GM23338 (cell line): ENCODE results near the gene MFSD6. TPM values are rescaled to one million over a fixed set of nuclear protein-coding genes. Genes with fewer than 3 reads are reported as not detected.

Experiments used
- ATAC-seq: fragments of 200-7000 bp; cut with Tn5 transposase; 3 replicates; pipeline ENCODE4 v1.9.1; 2020
- DNase-seq: peaks from one replicate; pipeline ENCODE4 v3.0.0-alpha.2; 2015; ENCODE audit warnings: low spot score
- H2AFZ ChIP-seq: fragments of 200-600 bp; sonication (generic); 2 replicates; pipeline ENCODE4 v1.8.0; 2016; ENCODE audit warnings: antibody characterized with exemption, mild to moderate bottlenecking, moderate library complexity
- H3F3A ChIP-seq: fragments of 200-600 bp; sonication (generic); replicated peaks from 2 replicates; pipeline ENCODE4 v1.8.0; 2017; ENCODE audit warnings: antibody characterized with exemption, mixed run types, low read depth
- H3K27ac ChIP-seq: fragments of 200-600 bp; sonication (generic); 2 replicates; pipeline ENCODE4 v1.6.1; 2016; ENCODE audit warnings: low read depth
- H3K27me3 ChIP-seq: fragments of 200-600 bp; sonication (generic); 2 replicates; pipeline ENCODE4 v1.8.0; 2016; ENCODE audit warnings: mild to moderate bottlenecking, mixed run types, moderate library complexity; ENCODE audit not compliant: insufficient read depth
- H3K36me3 ChIP-seq: fragments of 200-600 bp; sonication (generic); 2 replicates; pipeline ENCODE4 v1.8.0; 2016; ENCODE audit warnings: mild to moderate bottlenecking; ENCODE audit not compliant: insufficient read depth
- H3K4me1 ChIP-seq: fragments of 200-600 bp; sonication (generic); 2 replicates; pipeline ENCODE4 v1.8.0; 2016; ENCODE audit warnings: mild to moderate bottlenecking, moderate library complexity; ENCODE audit not compliant: insufficient read depth
- H3K4me2 ChIP-seq: fragments of 200-600 bp; sonication (generic); 2 replicates; pipeline ENCODE4 v1.7.1; 2017; ENCODE audit warnings: mixed run types
- H3K4me3 ChIP-seq: fragments of 200-600 bp; sonication (generic); 2 replicates; pipeline ENCODE4 v1.6.1; 2016; ENCODE audit warnings: mixed run types
- H3K79me2 ChIP-seq: fragments of 200-600 bp; sonication (generic); replicated peaks from 2 replicates; pipeline ENCODE4 v1.8.0; 2017; ENCODE audit warnings: mild to moderate bottlenecking; ENCODE audit not compliant: insufficient read depth
- H3K9me2 ChIP-seq: fragments of 200-600 bp; sonication (generic); 2 replicates; pipeline ENCODE4 v1.8.0; 2017; ENCODE audit not compliant: insufficient read depth
- H4K20me1 ChIP-seq: fragments of 200-600 bp; sonication (generic); replicated peaks from 2 replicates; pipeline ENCODE4 v1.8.0; 2017; ENCODE audit warnings: mild to moderate bottlenecking; ENCODE audit not compliant: insufficient read depth
- H3K27ac Mint-ChIP-seq: 2 replicates; pipeline ENCODE4 v1.8.0; 2020; ENCODE audit warnings: inconsistent platforms, mild to moderate bottlenecking, moderate library complexity, mixed read lengths
- H3K27me3 Mint-ChIP-seq: 3 replicates; pipeline ENCODE4 v1.8.0; 2022; ENCODE audit warnings: low read depth, mild to moderate bottlenecking, moderate library complexity, mixed read lengths, inconsistent platforms; ENCODE audit not compliant: insufficient read depth, poor library complexity
- H3K36me3 Mint-ChIP-seq: 3 replicates; pipeline ENCODE4 v1.8.0; 2021; ENCODE audit warnings: low read depth, mild to moderate bottlenecking, inconsistent platforms, moderate library complexity, mixed read lengths
- H3K4me1 Mint-ChIP-seq: 3 replicates; pipeline ENCODE4 v1.8.0; 2020; ENCODE audit warnings: mild to moderate bottlenecking, inconsistent platforms, mixed read lengths
- H3K4me3 Mint-ChIP-seq: 3 replicates; pipeline ENCODE4 v1.8.0; 2021; ENCODE audit warnings: moderate library complexity, mild to moderate bottlenecking, inconsistent platforms, mixed read lengths
- H3K9me3 Mint-ChIP-seq: 3 replicates; pipeline ENCODE4 v1.8.0; 2020; ENCODE audit warnings: moderate library complexity, mild to moderate bottlenecking, inconsistent platforms, mixed read lengths
- CREB1 ChIP-seq: fragments of 250-450 bp; sonication (Bioruptor Pico); IDR thresholded peaks from 2 replicates; pipeline ENCODE4 v1.5.0; 2020; ENCODE audit warnings: low read depth, mild to moderate bottlenecking, moderate library complexity
- CTCF ChIP-seq, 2 experiments: fragments of 200-600 bp in 1 of 2; sonication (generic) in 1 of 2; conservative IDR thresholded peaks; 2 replicates each; pipeline versions ENCODE4 v1.5.1 to v1.6.1; 2016 to 2017; ENCODE audit warnings: antibody characterized with exemption in 2 of 2, low read depth in 2 of 2, mild to moderate bottlenecking in 2 of 2, moderate library complexity in 1 of 2
- ETS1 ChIP-seq: IDR thresholded peaks from 2 replicates; pipeline ENCODE4 v1.6.1; 2016; ENCODE audit warnings: antibody characterized with exemption
- EZH2 ChIP-seq: fragments of 200-600 bp; sonication (generic); IDR thresholded peaks from one replicate; pipeline ENCODE4 v1.8.0; 2017; ENCODE audit warnings: antibody characterized with exemption, mild to moderate bottlenecking, low read depth; ENCODE audit not compliant: unreplicated experiment
- EZH2phosphoT487 ChIP-seq: fragments of 200-600 bp; sonication (generic); IDR thresholded peaks from one replicate; pipeline ENCODE4 v1.8.1; 2018; ENCODE audit warnings: antibody characterized with exemption; ENCODE audit not compliant: unreplicated experiment
- JUNB ChIP-seq: IDR thresholded peaks from one replicate; pipeline ENCODE4 v1.6.1; 2016; ENCODE audit warnings: antibody characterized with exemption; ENCODE audit not compliant: unreplicated experiment
- NANOG ChIP-seq: IDR thresholded peaks from 2 replicates; pipeline ENCODE4 v1.6.1; 2016; ENCODE audit warnings: antibody characterized with exemption, borderline replicate concordance
- POLR2AphosphoS5 ChIP-seq: IDR thresholded peaks from 2 replicates; pipeline ENCODE4 v1.6.1; 2016; ENCODE audit warnings: antibody characterized with exemption, low read depth
- REST ChIP-seq: IDR thresholded peaks from one replicate; pipeline ENCODE4 v1.6.1; 2018; ENCODE audit warnings: antibody characterized with exemption; ENCODE audit not compliant: unreplicated experiment
- STAT1 ChIP-seq: IDR thresholded peaks from one replicate; pipeline ENCODE4 v1.6.1; 2016; ENCODE audit warnings: antibody characterized with exemption; ENCODE audit not compliant: unreplicated experiment
- ZNF114 ChIP-seq: fragments of 250-450 bp; sonication (Bioruptor Pico); IDR thresholded peaks from 2 replicates; pipeline ENCODE4 v1.5.0; 2020; ENCODE audit warnings: mild to moderate bottlenecking, moderate library complexity
- ZNF331 ChIP-seq: fragments of 250-450 bp; sonication (Bioruptor Pico); IDR thresholded peaks from 2 replicates; pipeline ENCODE4 v1.5.0; 2020; ENCODE audit warnings: low read depth, mild to moderate bottlenecking, moderate library complexity
- polyA plus RNA-seq: library from polyadenylated mRNA; unstranded; fragments of >200 nt; fragmentation: Nextera tagmentation; extraction: Ambion mirVana; gene quantifications from 2 replicates; pipeline ENCODE4 v1.2.1, GENCODE V29; 2016
- total RNA-seq: library from RNA; depleted of rRNA; stranded (reverse); fragments of >200 nt; shearing (Covaris generic); gene quantifications from 2 replicates; pipeline ENCODE4 v1.2.3, GENCODE V29; 2014

The MFSD6 gene
- total and polyA plus RNA-seq, 2 experiments from 2014 or later = 2.3 to 9.6 TPM

GRCh38 chr2:190456833-190457232 lies 48.7 kb downstream of the MFSD6 start:
- H3K4me2 ChIP-seq = no peak overlapping the region
- H3K4me1 ChIP-seq = no peaks in the 10 kb centered on the region
- no peaks in the 10 kb centered on the region for H3K36me3 Mint-ChIP-seq
- H3K27ac Mint-ChIP-seq = no peak overlapping the region
- H4K20me1 ChIP-seq = no peaks in the 10 kb centered on the region
- no peak overlapping the region for H2AFZ ChIP-seq
- H3K36me3 ChIP-seq = no peaks in the 10 kb centered on the region
- H3K27me3 Mint-ChIP-seq = no peaks in the 10 kb centered on the region
- 0 out of 2 replicates have a peak, but pooled peaks cover 4% of the 10 kb centered on the region for H3K9me2 ChIP-seq
- H3K4me3 Mint-ChIP-seq = no peak overlapping the region
- H3K79me2 ChIP-seq = no peaks in the 10 kb centered on the region
- H3K27me3 ChIP-seq = no peaks in the 10 kb centered on the region
- H3K4me1 Mint-ChIP-seq = no peaks in the 10 kb centered on the region
- no peak for TF ChIP-seq STAT1
- H3K9me3 Mint-ChIP-seq = no peaks in the 10 kb centered on the region
- ATAC-seq (no peak), DNase-seq (no peak)
- H3K4me3 ChIP-seq = no peak overlapping the region
- H3F3A ChIP-seq = no peaks in the 10 kb centered on the region
- no peak overlapping the region for H3K27ac ChIP-seq

GRCh38 chr2:190457256-190457655 lies 49.1 kb downstream of the MFSD6 start:
- Mint-ChIP-seq H3K9me3 (no peaks in the 10 kb centered on the region), H3K27me3 (no peaks in the 10 kb centered on the region), H3K4me3 (no peak overlapping the region), H3K36me3 (no peaks in the 10 kb centered on the region), H3K4me1 (no peaks in the 10 kb centered on the region), H3K27ac (no peak overlapping the region)
- no peak for ATAC-seq
- Histone ChIP-seq H3K4me2 (no peak overlapping the region), H3K4me3 (no peak overlapping the region), H3K27ac (no peak overlapping the region), H3F3A (no peaks in the 10 kb centered on the region), H3K4me1 (no peaks in the 10 kb centered on the region), H3K27me3 (no peaks in the 10 kb centered on the region), H4K20me1 (no peaks in the 10 kb centered on the region), H3K36me3 (no peaks in the 10 kb centered on the region), H3K9me2 (0 out of 2 replicates have a peak, but pooled peaks cover 4% of the 10 kb centered on the region), H2AFZ (no peak overlapping the region), H3K79me2 (no peaks in the 10 kb centered on the region)
- no peak for DNase-seq
- TF ChIP-seq NANOG = no peak
- no peak for TF ChIP-seq ZNF114 (CRISPR knock-in tag)
- TF ChIP-seq CREB1 = no peak
- TF ChIP-seq EZH2phosphoT487 = no peak
- TF ChIP-seq STAT1 = no peak
- no peak for TF ChIP-seq REST
- TF ChIP-seq POLR2AphosphoS5 = no peak
- TF ChIP-seq JUNB = no peak
- no peak for TF ChIP-seq EZH2
- no peak for TF ChIP-seq ETS1
- no peak for TF ChIP-seq ZNF331 (CRISPR knock-in tag)
- no peak for TF ChIP-seq CTCF (conservative IDR thresholded peaks at IDR 0.05; ENCODE audit: low read depth in 2 of 2)
